GM12878 (cell line): ENCODE results near the gene CELF2. TPM values are rescaled to one million over a fixed set of nuclear protein-coding genes. Genes with fewer than 3 reads are reported as not detected.

ENCODE experiments used
- ATAC-seq: fragments of 200-7000 bp; cut with Tn5 transposase; 3 replicates; pipeline ENCODE4 v1.9.1; 2020; ENCODE audit warnings: mild to moderate bottlenecking, moderate library complexity
- BruUV-seq: library from RNA; stranded (reverse); fragments of 400-500 nt; replicated peaks from 2 replicates; lab custom pipeline; 2021; lab: Mats Ljungman, UMichigan
- CTCF ChIA-PET: fragments of 300-600 bp; sonication (Branson Sonifier 250); formaldehyde crosslinking; extraction: SDS; loops from one replicate; lab custom pipeline; 2021; ENCODE audit warnings: inconsistent platforms; lab: Yijun Ruan, JAX
- POLR2A ChIA-PET: fragments of 350-600 bp; formaldehyde crosslinking; extraction: SDS; loops from one replicate; lab custom pipeline; 2021; ENCODE audit warnings: inconsistent platforms; lab: Charles Lee
- RAD21 ChIA-PET: fragments of 300-600 bp; sonication (Branson Sonifier 250); formaldehyde crosslinking; loops from one replicate; lab custom pipeline; 2023; ENCODE audit warnings: antibody characterized with exemption; ENCODE audit not compliant: unreplicated experiment; lab: Charles Lee
- SMC1A ChIA-PET: fragments of 300-600 bp; sonication (Branson Sonifier 250); formaldehyde crosslinking; loops from one replicate; lab custom pipeline; 2023; ENCODE audit not compliant: unreplicated experiment, uncharacterized antibody; lab: Charles Lee
- DNase-seq: peaks from one replicate; pipeline ENCODE4 v3.0.0-alpha.2; 2011; ENCODE audit warnings: low read depth, low spot score
- FAIRE-seq: peaks from 3 replicates; lab custom pipeline; 2011; peaks lifted over from hg19 to GRCh38; lab: Jason Lieb, UNC
- H2AFZ ChIP-seq: 2 replicates; pipeline ENCODE4 v1.6.0; 2011; ENCODE audit warnings: low read depth, low read length, control low read depth; ENCODE audit not compliant: control insufficient read depth
- H3K27ac ChIP-seq: 2 replicates; pipeline ENCODE4 v1.5.1; 2011; ENCODE audit warnings: control low read depth; ENCODE audit not compliant: control insufficient read depth, insufficient read depth
- H3K27me3 ChIP-seq, 2 experiments: replicated peaks in 1 of 2; 2 replicates each; pipeline versions ENCODE4 v1.6.0 to v1.6.1; 2011; ENCODE audit warnings: low read length in 1 of 2; ENCODE audit not compliant: control insufficient read depth in 2 of 2, insufficient read depth in 2 of 2
- H3K36me3 ChIP-seq, 2 experiments: 2 replicates each; pipeline ENCODE4 v1.5.1; 2011; ENCODE audit warnings: low read length in 1 of 2; ENCODE audit not compliant: control insufficient read depth in 2 of 2, insufficient read depth in 2 of 2
- H3K4me1 ChIP-seq: 2 replicates; pipeline ENCODE4 v1.6.1; 2011; ENCODE audit warnings: mild to moderate bottlenecking, low read length, moderate library complexity, mixed read lengths; ENCODE audit not compliant: control insufficient read depth, insufficient read depth
- H3K4me2 ChIP-seq: 2 replicates; pipeline ENCODE4 v1.6.0; 2011; ENCODE audit warnings: control low read depth; ENCODE audit not compliant: control insufficient read depth, insufficient read depth
- H3K4me3 ChIP-seq: fragments of 200-600 bp; sonication (generic); 2 replicates; pipeline ENCODE4 v1.5.1; 2016
- H3K79me2 ChIP-seq: 2 replicates; pipeline ENCODE4 v1.6.0; 2011; ENCODE audit warnings: low read length; ENCODE audit not compliant: control insufficient read depth, insufficient read depth
- H3K9ac ChIP-seq: 2 replicates; pipeline ENCODE4 v1.8.0; 2011; ENCODE audit warnings: low read length, control low read depth, mixed read lengths; ENCODE audit not compliant: control insufficient read depth, insufficient read depth
- H3K9me3 ChIP-seq: replicated peaks from 3 replicates; pipeline ENCODE4 v1.5.1; 2011; ENCODE audit warnings: mild to moderate bottlenecking, low read length; ENCODE audit not compliant: control insufficient read depth, insufficient read depth
- H4K20me1 ChIP-seq: 2 replicates; pipeline ENCODE4 v1.6.0; 2011; ENCODE audit not compliant: control insufficient read depth, insufficient read depth
- BCL11A ChIP-seq: IDR thresholded peaks from 2 replicates; pipeline ENCODE4 v1.6.1; 2011; ENCODE audit warnings: low read depth, low read length
- NR2F1 ChIP-seq: fragments of 450-650 bp; conservative IDR thresholded peaks from 2 replicates; pipeline ENCODE4 v1.6.1; 2017; ENCODE audit warnings: mild to moderate bottlenecking
- SMAD1 ChIP-seq: fragments of 450-650 bp; IDR thresholded peaks from 2 replicates; pipeline ENCODE4 v1.6.1; 2018; ENCODE audit warnings: mild to moderate bottlenecking, low read depth; ENCODE audit not compliant: partially characterized antibody
- SUZ12 ChIP-seq: fragments of 200-600 bp; sonication (generic); IDR thresholded peaks from one replicate; pipeline ENCODE4 v1.6.1; 2018; ENCODE audit warnings: antibody characterized with exemption, mild to moderate bottlenecking; ENCODE audit not compliant: unreplicated experiment
- TARDBP ChIP-seq: IDR thresholded peaks from 2 replicates; pipeline ENCODE4 v1.6.1; 2016; ENCODE audit warnings: borderline replicate concordance
- WGBS: methylation state at CpG from one replicate; pipeline ENCODE4 v1.1.6; 2016; ENCODE audit warnings: low lambda C conversion rate; ENCODE audit not compliant: insufficient replicate concordance, insufficient coverage; ENCODE audit errors: missing lambda C conversion rate; 5-methylcytosine and 5-hydroxymethylcytosine counted together
- in situ Hi-C: fragments of 300-500 bp; cut with MboI; formaldehyde crosslinking; loops from 9 replicates; pipeline ENCODE4 v1.14.3; 2018; ENCODE audit warnings: mixed read lengths
- intact Hi-C: fragments of 100-400 bp; cut with micrococcal nuclease; formaldehyde crosslinking; loops from one replicate; pipeline ENCODE4 v1.14.2; 2022; ENCODE audit not compliant: unreplicated experiment
- polyA plus RNA-seq, 11 experiments: library from polyadenylated mRNA; depleted of rRNA in 4 of 11; unstranded in 6 of 11; stranded (reverse) in 5 of 11; fragments of >200 nt; fragmentation: Nextera tagmentation in 4 of 11; fragmentation: Illumina TruSeq in 1 of 11; extraction: Ambion mirVana in 4 of 11; extraction: Trizol in 1 of 11; gene quantifications; 1 replicate in 1 of 11; 2 replicates in 10 of 11; pipeline versions ENCODE4 v1.2.1 to v1.2.3, GENCODE V29; 2011 to 2016; ENCODE audit warnings: inconsistent platforms in 2 of 11, missing spikeins in 2 of 11, low read depth in 1 of 11
- total RNA-seq, 4 experiments: library from RNA; depleted of rRNA in 3 of 4; stranded (reverse); fragments of >200 nt in 3 of 4; fragmentation: Illumina TruSeq in 1 of 4; extraction: Trizol in 1 of 4; gene quantifications; 2 replicates each; pipeline versions ENCODE4 v1.2.1 to v1.2.3, GENCODE V29; 2013 to 2021
- TF ChIP-seq, protein P1 (sequence below): fragments of 450-650 bp; IDR thresholded peaks from 2 replicates; pipeline ENCODE4 v1.6.1; 2016; ENCODE audit warnings: mild to moderate bottlenecking, moderate library complexity, borderline replicate concordance
- TF ChIP-seq, protein P2 (sequence below): IDR thresholded peaks from 2 replicates; pipeline ENCODE4 v1.6.1; 2011; ENCODE audit warnings: low read depth, low read length, improper control_type of control experiment, borderline replicate concordance

Gene CELF2
- total and polyA plus RNA-seq, 10 of the 15 experiments (the other 5 are each of a cell fraction or from before 2014, with no cell fraction given) = 20.8 to 129 (median 86.3) TPM

GRCh38 chr10:11035301-11035991 is 17.8 kb downstream of the CELF2 start:
- Histone ChIP-seq H3K36me3 (no peaks in the 10 kb centered on the region), H3K4me3 (no peak overlapping the region), H3K79me2 (no peaks in the 10 kb centered on the region), H3K27ac (no peak overlapping the region), H3K27me3 (no peaks in the 10 kb centered on the region), H4K20me1 (no peaks in the 10 kb centered on the region), H3K4me1 (no peaks in the 10 kb centered on the region), H3K4me2 (no peak overlapping the region), H3K9me3 (no peaks in the 10 kb centered on the region; the same call in 2 of the 3 replicates), H3K9ac (no peak overlapping the region), H2AFZ (no peak overlapping the region)
- RAD21 ChIA-PET = no interaction called here
- intact Hi-C loops (loop anchor here (10.0 kb wide), 1 partner anchor 1701 kb away; no protein-coding TSS in a partner anchor), in situ Hi-C loops (loop anchor here (25.0 kb wide), 1 partner anchor 1698 kb away; no protein-coding TSS in a partner anchor)
- no TSS peak for BruUV-seq
- CTCF ChIA-PET = interaction anchor here (0.7 to 1.0 kb wide), 3 partner anchors 15 to 377 kb away, joined by 3 to 4 read pairs (median 3); no protein-coding TSS in a partner anchor
- ATAC-seq (no peak), FAIRE-seq (no peak), DNase-seq (no peak)
- TF ChIP-seq TARDBP (no peak), SMAD1 (no peak), NR2F1 (no peak), SUZ12 (no peak), BCL11A (no peak)
- TF ChIP-seq, protein P1, sequence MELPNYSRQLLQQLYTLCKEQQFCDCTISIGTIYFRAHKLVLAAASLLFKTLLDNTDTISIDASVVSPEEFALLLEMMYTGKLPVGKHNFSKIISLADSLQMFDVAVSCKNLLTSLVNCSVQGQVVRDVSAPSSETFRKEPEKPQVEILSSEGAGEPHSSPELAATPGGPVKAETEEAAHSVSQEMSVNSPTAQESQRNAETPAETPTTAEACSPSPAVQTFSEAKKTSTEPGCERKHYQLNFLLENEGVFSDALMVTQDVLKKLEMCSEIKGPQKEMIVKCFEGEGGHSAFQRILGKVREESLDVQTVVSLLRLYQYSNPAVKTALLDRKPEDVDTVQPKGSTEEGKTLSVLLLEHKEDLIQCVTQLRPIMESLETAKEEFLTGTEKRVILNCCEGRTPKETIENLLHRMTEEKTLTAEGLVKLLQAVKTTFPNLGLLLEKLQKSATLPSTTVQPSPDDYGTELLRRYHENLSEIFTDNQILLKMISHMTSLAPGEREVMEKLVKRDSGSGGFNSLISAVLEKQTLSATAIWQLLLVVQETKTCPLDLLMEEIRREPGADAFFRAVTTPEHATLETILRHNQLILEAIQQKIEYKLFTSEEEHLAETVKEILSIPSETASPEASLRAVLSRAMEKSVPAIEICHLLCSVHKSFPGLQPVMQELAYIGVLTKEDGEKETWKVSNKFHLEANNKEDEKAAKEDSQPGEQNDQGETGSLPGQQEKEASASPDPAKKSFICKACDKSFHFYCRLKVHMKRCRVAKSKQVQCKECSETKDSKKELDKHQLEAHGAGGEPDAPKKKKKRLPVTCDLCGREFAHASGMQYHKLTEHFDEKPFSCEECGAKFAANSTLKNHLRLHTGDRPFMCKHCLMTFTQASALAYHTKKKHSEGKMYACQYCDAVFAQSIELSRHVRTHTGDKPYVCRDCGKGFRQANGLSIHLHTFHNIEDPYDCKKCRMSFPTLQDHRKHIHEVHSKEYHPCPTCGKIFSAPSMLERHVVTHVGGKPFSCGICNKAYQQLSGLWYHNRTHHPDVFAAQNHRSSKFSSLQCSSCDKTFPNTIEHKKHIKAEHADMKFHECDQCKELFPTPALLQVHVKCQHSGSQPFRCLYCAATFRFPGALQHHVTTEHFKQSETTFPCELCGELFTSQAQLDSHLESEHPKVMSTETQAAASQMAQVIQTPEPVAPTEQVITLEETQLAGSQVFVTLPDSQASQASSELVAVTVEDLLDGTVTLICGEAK = no peak
- TF ChIP-seq, protein P2, sequence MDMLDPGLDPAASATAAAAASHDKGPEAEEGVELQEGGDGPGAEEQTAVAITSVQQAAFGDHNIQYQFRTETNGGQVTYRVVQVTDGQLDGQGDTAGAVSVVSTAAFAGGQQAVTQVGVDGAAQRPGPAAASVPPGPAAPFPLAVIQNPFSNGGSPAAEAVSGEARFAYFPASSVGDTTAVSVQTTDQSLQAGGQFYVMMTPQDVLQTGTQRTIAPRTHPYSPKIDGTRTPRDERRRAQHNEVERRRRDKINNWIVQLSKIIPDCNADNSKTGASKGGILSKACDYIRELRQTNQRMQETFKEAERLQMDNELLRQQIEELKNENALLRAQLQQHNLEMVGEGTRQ = no peak
- SMC1A ChIA-PET = interaction anchor here (1.1 to 1.4 kb wide), 4 partner anchors 12 to 1693 kb away, joined by 3 to 4 read pairs (median 4); no protein-coding TSS in a partner anchor
- WGBS = 5% methylated on average over 4 of the region's 4 CpGs
- POLR2A ChIA-PET = interaction anchor here (0.6 kb wide), 1 partner anchor 127 kb away, joined by 6 read pairs; no protein-coding TSS in a partner anchor
